ENCODE results near the gene SLC35E3.
A peak's percentile ranks its signal among the peaks of the same experiment; 100 is the strongest.

SLC35E3 gene

DNA sequence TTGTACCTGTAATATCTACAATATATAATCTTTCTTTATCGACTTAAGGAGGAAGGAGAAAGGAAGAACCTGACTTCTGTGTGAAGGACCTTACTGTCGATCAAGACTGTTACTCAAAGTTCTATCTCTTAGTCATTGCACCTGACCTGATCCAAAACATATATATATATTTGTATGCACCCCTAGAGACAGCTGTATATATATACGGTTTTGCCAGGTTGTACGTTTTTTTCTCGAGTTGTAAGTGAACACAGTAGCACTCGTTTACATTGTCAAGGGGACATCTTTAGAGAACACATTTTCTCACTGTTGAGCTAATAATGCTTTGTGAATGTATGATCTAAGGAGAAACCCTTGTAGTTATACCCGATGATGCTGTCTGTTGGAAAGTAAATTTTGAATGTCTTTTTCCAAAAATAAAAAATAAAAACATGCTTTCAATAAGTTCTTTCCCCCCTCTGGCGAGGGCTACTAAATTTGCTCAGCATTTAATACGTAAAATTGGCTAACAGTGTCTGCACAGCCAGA, 536 bp upstream of the SLC35E3 start:
- no peaks in the 10 kb centered on the region for H3K9me3 ChIP-seq (ENCODE audit: severe bottlenecking)
- peaks cover 24% of the 10 kb centered on the region for H3K36me3 ChIP-seq
- H3K4me3 ChIP-seq (ENCODE audit: low read depth, low read length), result peak overlapping the region; percentile 70
- no peaks in the 10 kb centered on the region for H3K27me3 ChIP-seq (ENCODE audit: insufficient read depth, low read depth, severe bottlenecking)
- TF ChIP-seq, protein P1, sequence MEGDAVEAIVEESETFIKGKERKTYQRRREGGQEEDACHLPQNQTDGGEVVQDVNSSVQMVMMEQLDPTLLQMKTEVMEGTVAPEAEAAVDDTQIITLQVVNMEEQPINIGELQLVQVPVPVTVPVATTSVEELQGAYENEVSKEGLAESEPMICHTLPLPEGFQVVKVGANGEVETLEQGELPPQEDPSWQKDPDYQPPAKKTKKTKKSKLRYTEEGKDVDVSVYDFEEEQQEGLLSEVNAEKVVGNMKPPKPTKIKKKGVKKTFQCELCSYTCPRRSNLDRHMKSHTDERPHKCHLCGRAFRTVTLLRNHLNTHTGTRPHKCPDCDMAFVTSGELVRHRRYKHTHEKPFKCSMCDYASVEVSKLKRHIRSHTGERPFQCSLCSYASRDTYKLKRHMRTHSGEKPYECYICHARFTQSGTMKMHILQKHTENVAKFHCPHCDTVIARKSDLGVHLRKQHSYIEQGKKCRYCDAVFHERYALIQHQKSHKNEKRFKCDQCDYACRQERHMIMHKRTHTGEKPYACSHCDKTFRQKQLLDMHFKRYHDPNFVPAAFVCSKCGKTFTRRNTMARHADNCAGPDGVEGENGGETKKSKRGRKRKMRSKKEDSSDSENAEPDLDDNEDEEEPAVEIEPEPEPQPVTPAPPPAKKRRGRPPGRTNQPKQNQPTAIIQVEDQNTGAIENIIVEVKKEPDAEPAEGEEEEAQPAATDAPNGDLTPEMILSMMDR (IDR thresholded peaks at IDR 0.05; ENCODE audit: low read depth, low read length), result no peak
- peak overlapping the region; percentile 72 for H3K27ac ChIP-seq
- DNase-seq, result no peak

DNA sequence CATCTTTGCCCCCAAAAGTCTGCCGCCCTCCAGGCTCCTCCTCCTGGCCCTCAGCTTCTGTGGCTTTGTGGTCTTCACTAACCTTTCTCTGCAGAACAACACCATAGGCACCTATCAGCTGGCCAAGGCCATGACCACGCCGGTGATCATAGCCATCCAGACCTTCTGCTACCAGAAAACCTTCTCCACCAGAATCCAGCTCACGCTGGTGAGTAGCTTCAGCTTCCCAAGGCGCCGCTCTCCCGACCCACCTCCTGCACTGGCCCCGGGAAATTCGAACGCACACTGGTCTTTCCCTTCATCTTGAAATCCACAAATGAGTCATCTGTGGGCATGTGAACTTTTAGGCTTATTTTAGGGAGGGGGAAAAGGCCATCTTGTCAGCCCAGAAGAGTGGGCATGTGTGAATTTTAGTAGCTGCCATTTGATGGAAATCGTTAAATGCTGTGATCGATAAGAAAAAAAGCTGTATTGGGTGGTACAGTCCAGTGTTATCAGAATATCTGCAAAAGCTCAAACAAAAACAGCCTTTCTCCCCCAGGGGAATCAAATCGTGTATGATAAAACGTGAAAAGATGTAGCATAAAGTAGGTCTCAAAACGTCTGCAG, 700 bp downstream of the SLC35E3 start:
- Histone ChIP-seq H3K4me3 (ENCODE audit: low read depth, low read length) (peak overlapping the region; percentile 70), H3K9me3 (ENCODE audit: severe bottlenecking) (no peaks in the 10 kb centered on the region)
- DNase-seq, result peak; percentile 39

DNA sequence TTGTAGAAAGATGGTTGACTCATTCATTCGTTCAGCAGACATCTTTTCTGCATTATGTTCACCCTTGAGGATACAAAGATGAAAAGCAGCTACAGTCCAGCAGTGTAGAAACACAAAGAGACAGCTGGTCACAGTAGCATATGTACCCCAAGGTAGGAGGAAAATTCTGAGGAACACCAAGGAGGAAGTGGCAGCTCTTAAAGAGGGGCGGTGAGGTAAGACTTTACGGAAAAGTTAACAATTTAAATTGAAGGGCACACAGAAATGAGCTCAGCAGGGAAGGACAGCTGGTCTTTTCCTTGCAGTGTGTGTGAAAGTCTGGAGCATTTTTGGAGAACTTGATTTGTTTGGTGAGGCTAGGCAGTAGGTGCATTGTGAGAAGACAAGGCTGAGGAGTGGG, 3.5 kb downstream of the SLC35E3 start:
- peaks cover 23% of the 10 kb centered on the region for H3K36me3 ChIP-seq
- no peaks in the 10 kb centered on the region for H3K27me3 ChIP-seq (ENCODE audit: insufficient read depth, low read depth, severe bottlenecking)
- DNase-seq, result no peak
- no peaks in the 10 kb centered on the region for H3K9me3 ChIP-seq (ENCODE audit: severe bottlenecking)
- no peak overlapping the region for H3K27ac ChIP-seq
- H3K4me3 ChIP-seq (ENCODE audit: low read depth, low read length), result no peak overlapping the region
- TF ChIP-seq, protein P1 (IDR thresholded peaks at IDR 0.05; ENCODE audit: low read depth, low read length), result no peak

More for the DNA sequence above, 700 bp downstream of the SLC35E3 start:
- Histone ChIP-seq H3K27me3 (ENCODE audit: insufficient read depth, low read depth, severe bottlenecking) (no peaks in the 10 kb centered on the region), H3K36me3 (peaks cover 20% of the 10 kb centered on the region), H3K27ac (peak overlapping the region; percentile 72)
- TF ChIP-seq, protein P1 (IDR thresholded peaks at IDR 0.05; ENCODE audit: low read depth, low read length), result no peak

DNA sequence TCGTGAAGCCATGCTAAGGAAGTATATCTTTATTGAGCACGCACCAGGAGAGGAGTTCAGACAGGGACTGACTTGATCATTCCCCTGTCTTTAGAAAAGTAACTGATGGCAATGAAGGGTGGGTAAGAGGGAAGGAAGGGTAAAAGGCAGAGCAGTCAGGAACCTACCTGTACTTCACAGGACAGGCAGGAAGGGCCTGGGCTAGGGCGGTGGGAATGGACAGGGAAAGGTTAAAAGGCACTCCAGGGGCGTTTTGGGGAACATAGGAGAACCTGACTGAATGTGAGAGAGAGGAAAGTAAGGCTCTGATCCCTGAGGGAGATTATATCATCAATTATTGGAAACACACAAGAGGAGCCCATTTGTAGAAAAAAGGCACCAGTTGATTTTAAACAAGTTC, 3.9 kb downstream of the SLC35E3 start:
- Histone ChIP-seq H3K27ac (no peak overlapping the region), H3K4me3 (ENCODE audit: low read depth, low read length) (no peak overlapping the region), H3K9me3 (ENCODE audit: severe bottlenecking) (no peaks in the 10 kb centered on the region), H3K36me3 (peaks cover 27% of the 10 kb centered on the region), H3K27me3 (ENCODE audit: insufficient read depth, low read depth, severe bottlenecking) (no peaks in the 10 kb centered on the region)
- TF ChIP-seq, protein P1 (IDR thresholded peaks at IDR 0.05; ENCODE audit: low read depth, low read length), result no peak
- DNase-seq, result no peak

DNA sequence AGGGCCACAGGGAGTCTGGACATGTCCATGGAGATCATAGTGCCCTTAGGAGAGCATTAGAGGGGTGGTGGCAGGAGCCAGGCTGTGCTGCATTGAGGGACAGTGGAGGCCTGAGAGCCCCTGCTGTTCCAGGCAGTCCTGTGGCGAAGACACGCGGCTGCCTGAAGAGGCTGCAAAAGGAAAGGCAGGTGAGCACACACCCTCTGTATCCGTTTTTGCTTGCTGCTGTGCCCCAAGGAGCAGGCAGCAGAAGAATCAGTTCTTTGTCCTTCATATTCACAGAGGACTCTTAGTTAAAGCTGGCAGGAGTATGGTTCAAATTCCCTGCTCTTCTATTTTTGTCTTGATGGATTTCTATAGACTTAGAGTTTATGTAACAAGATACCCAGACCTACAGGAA, 4.5 kb downstream of the SLC35E3 start:
- Histone ChIP-seq H3K27ac (no peak overlapping the region), H3K27me3 (ENCODE audit: insufficient read depth, low read depth, severe bottlenecking) (no peaks in the 10 kb centered on the region), H3K4me3 (ENCODE audit: low read depth, low read length) (no peak overlapping the region), H3K9me3 (ENCODE audit: severe bottlenecking) (no peaks in the 10 kb centered on the region), H3K36me3 (peaks cover 33% of the 10 kb centered on the region)
- no peak for DNase-seq
- TF ChIP-seq, protein P1 (IDR thresholded peaks at IDR 0.05; ENCODE audit: low read depth, low read length), result no peak

All from WERI-Rb-1 (cell line).